Calu3 (cell line): Measurements from ENCODE around the gene NLK. TPM values are rescaled to one million over a fixed set of nuclear protein-coding genes. Genes with fewer than 3 reads are reported as not detected.

Experiments
- BruUV-seq: library from RNA; stranded (reverse); fragments of 400-500 nt; replicated peaks from 2 replicates; lab custom pipeline; 2021; lab: Mats Ljungman, UMichigan
- CTCF ChIA-PET: fragments of 300-600 bp; sonication (Branson Sonifier 250); formaldehyde crosslinking; loops from one replicate; lab custom pipeline; 2022; ENCODE audit warnings: antibody characterized with exemption; lab: Charles Lee
- DNase-seq: peaks from one replicate; pipeline ENCODE4 v3.0.0; 2022
- H3K27ac Mint-ChIP-seq: one replicate; pipeline ENCODE4 v1.8.0; 2022; ENCODE audit warnings: mixed read lengths; ENCODE audit not compliant: unreplicated experiment
- H3K27me3 Mint-ChIP-seq: one replicate; pipeline ENCODE4 v1.8.0; 2022; ENCODE audit warnings: mixed read lengths; ENCODE audit not compliant: unreplicated experiment
- H3K36me3 Mint-ChIP-seq: one replicate; pipeline ENCODE4 v1.8.0; 2022; ENCODE audit warnings: mild to moderate bottlenecking, moderate library complexity, mixed read lengths; ENCODE audit not compliant: insufficient read depth, unreplicated experiment
- H3K4me1 Mint-ChIP-seq: one replicate; pipeline ENCODE4 v1.8.0; 2022; ENCODE audit warnings: mild to moderate bottlenecking, low read depth, mixed read lengths; ENCODE audit not compliant: unreplicated experiment
- H3K4me3 Mint-ChIP-seq: one replicate; pipeline ENCODE4 v1.8.0; 2022; ENCODE audit warnings: mild to moderate bottlenecking, low read depth, moderate library complexity, mixed read lengths; ENCODE audit not compliant: unreplicated experiment
- H3K9me3 Mint-ChIP-seq: one replicate; pipeline ENCODE4 v1.8.0; 2022; ENCODE audit warnings: low read depth, mixed read lengths; ENCODE audit not compliant: unreplicated experiment
- intact Hi-C: fragments of 100-400 bp; cut with micrococcal nuclease; formaldehyde crosslinking; loops from one replicate; pipeline ENCODE4 v1.10.0; 2022; ENCODE audit not compliant: unreplicated experiment
- total RNA-seq: library from RNA; stranded (reverse); gene quantifications from 2 replicates; pipeline ENCODE4 v1.2.3, GENCODE V29; 2022
- TF ChIP-seq, protein P1 (sequence below): fragments of 200-600 bp; IDR thresholded peaks from one replicate; pipeline ENCODE4 v1.8.0; 2022; ENCODE audit warnings: antibody characterized with exemption; ENCODE audit not compliant: unreplicated experiment

The NLK gene
- total RNA-seq, 1 experiment from 2014 or later = 20.4 TPM

DNA sequence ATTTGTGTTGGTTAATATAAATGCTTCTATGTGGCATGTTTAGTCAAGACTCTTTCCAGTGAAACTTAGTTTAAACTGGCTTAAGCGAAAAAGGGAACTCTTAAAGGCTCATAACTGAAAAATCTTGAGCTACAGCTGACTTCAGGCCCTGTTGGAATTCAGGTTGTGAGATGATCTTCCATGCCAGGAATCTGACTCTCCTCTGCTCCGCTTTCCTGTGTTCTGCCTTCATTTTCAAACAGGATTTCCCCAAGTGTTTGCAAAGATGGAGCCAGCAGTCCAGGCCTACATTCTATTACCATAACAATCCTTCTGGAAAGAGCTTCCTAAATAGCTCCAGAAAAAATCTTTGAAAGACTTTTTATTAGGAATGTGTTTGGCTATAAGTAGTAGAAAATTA, 134.9 kb downstream of the NLK start:
- Mint-ChIP-seq H3K27ac (no peak overlapping the region), H3K9me3 (no peaks in the 10 kb centered on the region), H3K4me3 (no peak overlapping the region), H3K4me1 (no peaks in the 10 kb centered on the region), H3K36me3 (no peaks in the 10 kb centered on the region), H3K27me3 (no peaks in the 10 kb centered on the region)
- BruUV-seq = no TSS peak
- intact Hi-C loops = loop anchor here (5.0 kb wide), 1 partner anchor 120 kb away; no protein-coding TSS in a partner anchor
- TF ChIP-seq, protein P1, sequence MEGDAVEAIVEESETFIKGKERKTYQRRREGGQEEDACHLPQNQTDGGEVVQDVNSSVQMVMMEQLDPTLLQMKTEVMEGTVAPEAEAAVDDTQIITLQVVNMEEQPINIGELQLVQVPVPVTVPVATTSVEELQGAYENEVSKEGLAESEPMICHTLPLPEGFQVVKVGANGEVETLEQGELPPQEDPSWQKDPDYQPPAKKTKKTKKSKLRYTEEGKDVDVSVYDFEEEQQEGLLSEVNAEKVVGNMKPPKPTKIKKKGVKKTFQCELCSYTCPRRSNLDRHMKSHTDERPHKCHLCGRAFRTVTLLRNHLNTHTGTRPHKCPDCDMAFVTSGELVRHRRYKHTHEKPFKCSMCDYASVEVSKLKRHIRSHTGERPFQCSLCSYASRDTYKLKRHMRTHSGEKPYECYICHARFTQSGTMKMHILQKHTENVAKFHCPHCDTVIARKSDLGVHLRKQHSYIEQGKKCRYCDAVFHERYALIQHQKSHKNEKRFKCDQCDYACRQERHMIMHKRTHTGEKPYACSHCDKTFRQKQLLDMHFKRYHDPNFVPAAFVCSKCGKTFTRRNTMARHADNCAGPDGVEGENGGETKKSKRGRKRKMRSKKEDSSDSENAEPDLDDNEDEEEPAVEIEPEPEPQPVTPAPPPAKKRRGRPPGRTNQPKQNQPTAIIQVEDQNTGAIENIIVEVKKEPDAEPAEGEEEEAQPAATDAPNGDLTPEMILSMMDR = no peak
- no peak for DNase-seq
- CTCF ChIA-PET = no interaction called here

DNA sequence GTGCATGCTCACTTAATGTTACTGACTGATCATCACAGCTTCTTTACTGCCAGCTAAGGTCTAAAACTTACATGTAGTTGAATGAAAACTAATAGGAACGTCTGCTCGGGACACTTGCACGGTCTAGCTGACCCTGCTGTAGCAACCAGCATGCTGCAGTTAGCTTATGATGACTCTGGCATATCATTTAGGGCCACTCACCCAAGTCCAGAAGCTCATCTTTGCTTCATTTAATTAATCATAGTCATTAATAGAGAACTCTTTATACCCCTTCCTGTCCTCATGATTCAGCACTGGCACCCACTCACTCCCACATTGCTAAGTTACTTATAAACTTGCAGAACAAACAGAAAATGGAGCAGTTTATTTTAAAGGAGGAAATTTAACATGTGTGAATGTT, 136.3 kb downstream of the NLK start:
- Mint-ChIP-seq H3K27me3 (no peaks in the 10 kb centered on the region), H3K36me3 (no peaks in the 10 kb centered on the region), H3K4me1 (no peaks in the 10 kb centered on the region), H3K9me3 (no peaks in the 10 kb centered on the region), H3K4me3 (no peak overlapping the region), H3K27ac (no peak overlapping the region)
- TF ChIP-seq, protein P1 = no peak
- DNase-seq = no peak
- CTCF ChIA-PET = no interaction called here
- intact Hi-C loops = loop anchor here (5.0 kb wide), 1 partner anchor 121 kb away; no protein-coding TSS in a partner anchor
- BruUV-seq = no TSS peak

DNA sequence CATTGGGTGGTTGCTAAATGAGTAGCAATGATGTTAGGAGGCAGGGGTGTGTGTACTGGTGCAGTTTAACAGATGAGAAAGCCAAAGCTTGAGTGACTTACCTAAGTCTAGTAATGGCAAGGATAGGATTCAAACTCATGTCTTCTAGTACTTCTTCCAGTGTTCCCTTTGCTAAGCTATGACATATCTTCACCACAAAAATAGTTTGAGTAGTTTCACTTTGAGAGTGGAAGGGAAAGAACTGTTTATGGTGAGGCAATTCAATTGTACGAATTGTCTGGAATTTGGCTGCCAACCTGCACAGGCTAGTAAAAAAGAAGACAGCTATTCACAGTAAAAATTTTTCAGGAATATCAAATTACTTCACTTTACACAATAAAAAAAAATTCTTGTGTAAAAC, 138.0 kb downstream of the NLK start:
- H3K9me3 Mint-ChIP-seq = no peaks in the 10 kb centered on the region
- no peaks in the 10 kb centered on the region for H3K27me3 Mint-ChIP-seq

DNA sequence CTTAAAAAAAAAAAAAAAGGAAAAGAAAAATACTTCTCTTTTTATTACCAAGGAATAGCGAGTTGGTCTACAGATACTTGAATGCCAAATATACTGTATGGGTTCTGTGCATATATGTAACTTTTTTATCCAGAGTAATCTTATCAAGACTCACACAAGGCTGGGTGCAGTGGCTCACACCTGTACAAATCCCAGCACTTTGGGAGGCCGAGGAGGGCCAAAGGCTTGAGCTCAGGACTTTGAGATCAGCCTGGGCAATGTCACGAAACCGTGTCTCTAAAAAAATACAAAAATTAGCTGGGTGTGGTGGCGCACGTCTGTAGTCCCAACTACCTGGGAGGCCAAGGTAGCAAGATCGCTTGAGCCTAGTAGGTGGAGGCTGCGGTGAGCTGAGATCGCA, 139.1 kb downstream of the NLK start:
- intact Hi-C loops = no loop called here
- Mint-ChIP-seq H3K27me3 (no peaks in the 10 kb centered on the region), H3K4me3 (no peak overlapping the region), H3K4me1 (no peaks in the 10 kb centered on the region), H3K9me3 (peaks cover 3% of the 10 kb centered on the region), H3K36me3 (no peaks in the 10 kb centered on the region), H3K27ac (no peak overlapping the region)
- CTCF ChIA-PET = no interaction called here
- TF ChIP-seq, protein P1 = no peak
- BruUV-seq = no TSS peak
- DNase-seq = no peak

More for the DNA sequence above, 138.0 kb downstream of the NLK start:
- CTCF ChIA-PET = interaction anchor here (0.6 kb wide), 1 partner anchor 11 kb away, joined by 7 read pairs; no protein-coding TSS in a partner anchor
- no peak for DNase-seq
- TF ChIP-seq, protein P1 = no peak
- H3K27ac Mint-ChIP-seq = no peak overlapping the region
- H3K4me1 Mint-ChIP-seq = no peaks in the 10 kb centered on the region
- H3K36me3 Mint-ChIP-seq = no peaks in the 10 kb centered on the region
- intact Hi-C loops = no loop called here
- no peak overlapping the region for H3K4me3 Mint-ChIP-seq
- BruUV-seq = no TSS peak
